Hematopoietic multipotent progenitor cell (in vitro differentiated cells): ENCODE measurements around the gene SLC25A21. TPM values are rescaled to one million over a fixed set of nuclear protein-coding genes. Genes with fewer than 3 reads are reported as not detected.
A peak's percentile ranks its signal among the peaks of the same experiment; 100 is the strongest.

Source experiments
- DNase-seq, 3 donors: peaks; one replicate each; pipeline ENCODE4 v3.0.0-alpha.2; 2011 to 2015; ENCODE audit warnings: low read depth in 2 of 3, low spot score in 2 of 3
- total RNA-seq: library from RNA; depleted of rRNA; stranded (reverse); fragments of >200 nt; gene quantifications from one replicate; pipeline ENCODE4 v1.2.3, GENCODE V29; 2012

SLC25A21 gene
- total RNA-seq, 1 donor = 0.54 TPM

DNA sequence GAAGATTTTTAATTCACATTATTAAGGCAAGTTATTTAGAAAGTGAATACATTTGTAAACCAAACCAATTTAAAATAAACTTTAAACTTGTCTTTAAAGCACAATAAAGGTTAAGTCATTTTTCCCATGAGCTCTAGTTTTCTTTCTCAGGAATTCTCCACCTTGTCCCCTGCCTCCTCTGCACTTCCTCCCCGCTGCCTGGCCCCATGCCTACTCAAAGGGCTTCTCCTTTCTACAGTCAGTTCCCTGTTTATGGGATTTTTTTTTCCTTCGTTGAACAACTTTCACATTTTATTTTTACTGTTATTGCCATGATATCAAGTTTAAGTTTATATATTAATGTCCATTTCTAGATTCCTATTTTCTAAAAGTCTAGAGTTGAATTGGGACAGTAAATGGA is 223.0 kb downstream of the SLC25A21 start:
- DNase-seq = no peak

DNA sequence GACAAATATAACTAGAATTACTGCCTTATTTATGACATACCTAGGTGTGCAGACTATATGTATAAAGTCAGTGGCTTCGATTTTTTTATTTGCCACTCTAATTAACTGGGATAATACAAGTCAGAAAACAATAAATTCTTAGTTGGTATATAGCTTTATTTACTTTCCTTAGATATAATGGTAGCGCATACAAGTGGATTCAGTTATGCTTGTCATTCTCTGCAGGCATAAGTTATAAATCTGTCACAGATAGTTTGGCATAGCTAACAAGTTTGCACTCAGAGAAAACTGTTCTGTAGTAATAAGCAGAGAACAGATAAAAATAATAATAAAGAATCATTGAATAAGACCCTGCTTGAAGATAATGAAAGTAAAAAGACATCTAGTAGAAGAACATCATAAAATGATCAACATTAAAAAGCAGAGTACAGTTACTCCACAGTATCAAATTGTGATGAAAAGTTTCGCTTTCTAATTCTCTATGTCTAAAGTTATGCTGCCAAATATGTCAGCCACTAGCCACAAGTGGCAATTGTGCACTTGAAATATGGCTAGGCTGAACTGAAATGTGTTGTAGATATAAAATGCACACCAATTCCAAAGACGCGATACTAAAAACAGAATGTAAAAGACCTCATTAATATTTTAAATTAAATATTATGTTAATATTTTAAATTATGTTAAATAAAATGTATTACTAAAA is 224.1 kb downstream of the SLC25A21 start:
- DNase-seq = no peak

DNA sequence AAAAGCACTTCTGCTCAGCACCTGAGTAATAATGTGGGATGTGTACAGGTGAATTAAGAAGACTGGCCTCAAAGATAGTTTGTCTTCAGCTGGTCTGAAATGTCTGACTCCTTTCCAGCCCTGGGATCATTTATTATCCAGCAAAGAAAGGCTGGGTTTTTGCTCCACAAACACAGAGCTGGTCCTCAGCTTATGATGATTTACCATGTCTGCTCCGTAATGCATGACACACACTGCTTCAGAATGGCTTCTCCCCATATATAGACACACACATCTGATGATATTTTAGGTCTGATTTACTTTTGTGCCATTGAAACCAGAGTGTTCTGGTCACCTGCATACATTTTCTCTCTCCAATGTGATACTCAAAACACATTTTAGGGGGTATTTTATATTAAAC is 225.0 kb downstream of the SLC25A21 start:
- no peak for DNase-seq

GRCh38 chr14:36946872-36947271 is 225.5 kb downstream of the SLC25A21 start:
- no peak for DNase-seq

DNA sequence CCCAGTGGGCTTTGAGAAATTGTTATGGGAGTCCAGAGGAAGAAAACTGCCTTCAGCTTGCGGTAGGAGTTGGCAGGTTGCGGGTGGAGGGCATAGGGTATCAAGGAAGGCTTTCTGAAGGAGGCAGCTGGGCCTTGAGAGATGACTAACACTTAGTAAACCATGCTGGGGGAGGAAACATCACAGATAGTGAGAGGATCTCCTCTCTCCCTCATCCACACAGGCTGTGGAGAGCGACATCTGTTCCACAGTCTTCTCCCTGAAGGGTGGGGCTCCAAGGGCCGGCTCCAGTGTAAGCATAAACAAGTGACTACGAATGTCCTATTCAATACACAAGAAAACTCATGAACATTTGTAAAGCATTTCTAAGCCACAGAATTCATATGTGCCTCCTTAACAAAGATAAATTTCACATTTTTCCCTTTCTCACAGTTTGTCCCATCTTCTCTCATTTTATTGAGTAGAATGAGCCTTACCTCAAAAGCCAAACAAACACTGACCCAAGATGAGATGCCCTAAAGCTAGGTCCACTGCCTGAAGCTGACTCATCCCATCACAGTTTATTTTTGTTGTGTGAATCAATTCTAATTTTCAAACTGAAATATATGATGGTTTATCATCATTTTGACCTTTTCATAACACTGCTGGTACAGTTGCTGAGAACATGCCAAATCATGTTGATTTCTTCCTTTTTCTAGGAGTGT is 227.9 kb downstream of the SLC25A21 start:
- no peak for DNase-seq

- no peak for DNase-seq
Measured at GRCh38 chr14:36942522-36943245, 229.7 kb downstream of the SLC25A21 start.

DNA sequence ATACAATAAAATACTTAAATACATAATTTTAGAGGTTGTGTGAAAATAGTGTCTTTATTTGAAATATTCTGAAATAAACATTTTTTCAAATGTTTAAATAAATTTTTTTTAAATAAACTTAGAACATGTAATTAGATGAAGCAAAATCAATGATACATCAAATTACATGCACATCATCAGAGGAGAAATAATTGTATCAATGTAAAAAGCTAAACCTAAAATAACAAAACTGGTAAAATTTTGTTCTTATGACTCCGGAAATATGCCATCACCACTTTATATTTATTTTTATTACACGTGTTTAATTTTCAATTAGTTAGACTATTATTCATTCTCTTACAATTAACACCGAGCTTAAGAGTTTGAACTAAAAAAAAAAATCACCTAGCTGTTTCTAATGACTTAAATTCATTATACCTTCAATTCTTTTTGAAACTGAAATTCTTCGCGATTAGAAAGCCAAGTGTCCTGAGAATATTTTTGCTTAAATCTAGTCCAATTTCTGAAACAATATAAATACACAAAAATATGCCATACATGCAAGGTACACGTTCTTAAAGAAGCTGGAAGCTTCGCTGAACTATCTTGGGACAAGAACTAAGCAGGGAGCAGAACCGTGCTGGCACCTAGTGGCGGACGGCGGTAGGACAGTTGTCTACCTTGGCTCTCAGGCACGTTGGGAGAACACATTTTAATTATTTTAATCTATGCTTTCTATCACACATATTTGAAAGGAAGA is 230.5 kb downstream of the SLC25A21 start:
- DNase-seq = peak in 2 of 3 donors; percentile 18 to 48

GRCh38 chr14:36940476-36940875 is 231.9 kb downstream of the SLC25A21 start:
- DNase-seq = no peak

GRCh38 chr14:36939265-36939664 is 233.1 kb downstream of the SLC25A21 start:
- DNase-seq = no peak

DNA sequence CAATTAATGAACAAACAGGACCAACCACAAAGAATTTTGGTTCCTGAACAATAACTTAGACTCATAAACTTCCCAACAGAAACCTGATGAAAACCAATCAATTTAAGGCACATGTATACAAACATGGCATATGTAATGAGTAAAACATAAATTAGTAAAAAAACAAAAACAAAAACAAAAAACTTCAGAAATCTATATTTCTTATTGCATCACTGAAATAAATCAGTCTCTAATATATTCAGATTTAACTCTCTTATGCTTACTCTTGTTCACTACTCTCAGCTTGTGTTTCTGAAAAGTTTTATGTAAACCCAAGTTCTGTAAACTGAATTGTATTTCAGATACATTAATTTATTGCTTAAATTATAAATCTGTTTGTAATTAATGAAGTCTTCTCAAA is 233.7 kb downstream of the SLC25A21 start:
- DNase-seq = no peak

DNA sequence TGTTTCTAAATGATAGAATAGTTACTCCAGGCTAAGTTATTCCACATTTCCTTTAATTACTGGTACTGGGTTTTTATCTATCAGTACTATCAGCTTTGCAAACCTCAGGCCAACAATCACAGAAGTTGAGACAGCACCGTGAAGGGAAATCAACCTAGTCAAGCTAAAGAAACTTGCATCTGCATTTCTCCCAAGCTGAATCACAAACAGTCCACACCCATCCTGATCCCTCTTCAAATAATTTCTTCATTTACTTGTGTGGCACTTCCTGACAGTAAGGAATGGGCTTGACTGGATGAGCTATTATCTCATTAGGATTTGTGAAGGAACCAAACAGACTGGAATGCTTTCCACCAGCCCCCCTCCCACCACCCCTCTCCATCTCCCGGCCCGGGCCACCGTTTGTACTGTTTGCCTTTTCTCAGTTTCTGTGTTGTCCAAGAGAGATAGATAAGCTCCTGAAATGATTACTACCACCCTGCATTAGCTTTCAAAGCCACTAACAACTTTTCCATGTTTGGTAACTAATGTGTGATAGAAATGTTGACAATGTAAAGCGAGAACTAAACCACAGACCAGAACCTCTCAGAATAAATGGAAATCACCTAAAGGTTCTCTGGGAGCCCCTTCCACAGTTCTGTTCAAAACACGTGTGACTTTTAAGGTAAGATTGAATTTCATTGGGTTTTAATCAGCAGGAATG is 236.3 kb downstream of the SLC25A21 start:
- DNase-seq = no peak

DNA sequence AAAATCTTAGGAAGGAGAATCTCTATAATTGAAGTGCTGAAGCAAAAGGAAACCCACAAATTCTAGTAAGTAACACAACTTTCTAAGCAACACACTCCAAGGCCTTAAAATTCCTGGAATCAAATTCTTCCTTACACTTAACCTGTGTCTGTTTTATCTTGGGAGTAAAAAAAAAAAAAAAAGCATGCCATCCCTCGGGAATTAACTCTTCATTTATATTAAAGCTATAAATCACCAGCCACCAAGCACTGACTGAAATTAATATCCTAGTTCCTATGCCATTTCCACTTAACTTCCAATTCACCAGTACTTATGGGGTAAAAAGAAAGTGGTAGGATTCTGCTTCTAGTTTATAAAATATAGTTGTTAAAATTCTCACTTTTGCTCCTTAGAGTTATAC is 238.1 kb downstream of the SLC25A21 start:
- DNase-seq = no peak

GRCh38 chr14:36931791-36932190 is 240.6 kb downstream of the SLC25A21 start:
- no peak for DNase-seq

DNA sequence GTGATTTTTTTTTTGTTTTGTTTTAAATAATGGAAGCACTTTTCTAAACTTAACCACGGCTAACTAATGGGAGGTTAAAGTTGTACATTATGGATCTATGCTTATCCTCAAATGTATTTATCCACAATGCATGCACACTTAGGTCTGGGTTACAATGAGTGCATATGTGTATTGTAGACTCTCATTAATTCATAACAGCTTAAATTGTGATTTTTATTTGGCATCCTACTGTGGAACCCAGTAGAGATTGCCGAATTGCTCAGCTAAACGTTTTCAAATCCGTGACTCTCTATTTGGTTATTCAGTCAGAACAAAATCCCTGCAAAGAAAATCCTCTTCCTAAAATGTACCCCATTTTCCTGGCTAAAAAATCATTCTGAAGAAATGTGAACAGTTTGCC is 244.0 kb downstream of the SLC25A21 start:
- DNase-seq = no peak

DNA sequence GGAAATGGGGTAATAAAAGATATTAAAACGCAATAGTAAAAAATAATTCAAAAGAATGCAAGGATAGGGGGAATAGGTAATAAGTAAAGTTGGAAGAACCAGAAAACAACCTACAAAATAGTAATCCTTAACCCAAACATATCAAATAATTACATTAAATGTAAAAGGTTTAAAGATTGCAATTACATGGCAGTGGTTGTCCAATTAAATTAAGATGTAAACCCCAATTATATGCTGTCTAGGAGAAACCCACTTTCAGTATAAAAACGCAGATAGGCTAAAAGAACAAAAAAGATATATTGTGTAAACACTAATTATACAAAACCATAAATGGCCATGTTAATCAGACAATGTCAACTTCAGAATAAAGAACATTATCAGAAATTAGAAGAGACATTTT is 247.3 kb downstream of the SLC25A21 start:
- DNase-seq = no peak

- no peak for DNase-seq
Measured at GRCh38 chr14:36916668-36917067, 255.7 kb downstream of the SLC25A21 start.

- no peak for DNase-seq
Measured at GRCh38 chr14:36915081-36915480, 257.3 kb downstream of the SLC25A21 start.

DNA sequence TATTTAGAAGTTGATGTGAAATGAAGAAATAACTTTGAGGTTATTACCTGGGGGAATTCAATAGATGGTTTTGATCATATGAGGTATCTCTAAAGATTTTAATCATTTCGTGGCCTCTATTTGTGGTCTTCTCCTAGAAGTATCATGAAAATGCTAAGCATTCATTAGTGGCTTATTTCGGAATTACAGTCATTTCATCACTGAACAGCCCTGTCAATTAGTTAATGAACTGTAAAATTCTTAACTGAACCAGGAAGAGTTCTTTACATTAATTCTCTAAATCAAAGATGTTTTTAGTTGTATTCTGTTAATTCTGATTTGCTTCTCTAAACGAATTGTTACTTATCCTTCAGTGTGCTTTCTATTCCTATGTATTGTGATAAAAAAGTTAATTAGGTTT is 261.8 kb downstream of the SLC25A21 start:
- no peak for DNase-seq

DNA sequence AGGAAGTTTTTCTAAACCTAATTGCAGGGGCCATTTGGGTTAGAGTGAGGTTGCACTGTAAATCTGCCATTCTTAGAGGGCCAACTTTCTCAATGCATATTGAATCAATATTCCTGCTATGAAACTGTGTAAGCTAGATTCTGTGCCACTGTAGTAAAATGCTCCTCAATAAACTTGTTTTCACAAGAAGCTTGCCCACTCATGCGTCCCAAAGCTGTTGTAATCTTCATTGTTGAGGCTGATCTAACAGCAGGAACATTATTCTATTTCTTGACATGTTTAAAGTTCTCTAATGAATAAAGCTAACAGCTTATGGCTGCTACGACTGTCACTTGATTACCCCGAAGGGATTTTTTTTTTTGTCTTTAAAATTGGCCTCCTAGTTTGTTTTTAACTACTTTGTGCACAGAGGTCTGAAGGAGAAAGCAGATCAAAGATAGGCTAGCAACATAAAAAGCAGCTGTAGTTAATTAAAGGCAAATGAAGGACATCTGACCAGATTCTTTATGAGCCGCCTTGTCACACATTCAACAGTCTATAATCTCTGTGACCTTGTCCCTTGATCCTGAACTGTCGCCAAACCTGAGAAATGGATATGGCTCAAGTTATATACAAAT is 267.0 kb downstream of the SLC25A21 start:
- no peak for DNase-seq

DNA sequence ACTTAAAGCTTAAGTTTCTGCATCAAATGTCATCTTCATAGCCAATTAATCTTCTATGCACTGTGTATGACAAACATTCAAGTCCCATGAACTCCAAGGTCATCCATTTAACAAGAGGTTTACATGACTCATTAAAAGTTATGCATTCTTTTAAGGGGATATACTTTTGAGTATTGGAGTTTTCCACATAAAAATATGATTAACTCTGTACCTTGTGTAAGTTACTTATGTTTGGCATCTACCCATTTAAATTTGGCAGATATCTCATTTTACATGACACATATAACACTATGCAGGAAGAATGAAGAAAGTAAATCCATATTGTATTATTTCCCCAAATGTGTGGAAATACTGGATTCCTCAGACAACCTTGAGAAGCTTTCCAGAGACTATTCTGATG is 270.5 kb downstream of the SLC25A21 start:
- DNase-seq = no peak
